Right atrium auricular region (tissue), 2 donors: ENCODE data around the gene RGS11. TPM values are rescaled to one million over a fixed set of nuclear protein-coding genes. Genes with fewer than 3 reads are reported as not detected.

Source experiments
- DNase-seq: peaks from one replicate; pipeline ENCODE4 v3.0.0-alpha.2; 2019; ENCODE audit warnings: low spot score
- H3K27ac ChIP-seq, 2 donors: fragments of 200-600 bp; sonication (generic); 1 replicate in 1 of 2; 2 replicates in 1 of 2; pipeline ENCODE4 v1.5.1; 2016 to 2019
- H3K27me3 ChIP-seq, 2 donors: fragments of 200-600 bp; sonication (generic); one replicate each; pipeline versions ENCODE4 v1.5.1 to v1.6.0; 2017 to 2019
- H3K36me3 ChIP-seq: fragments of 200-600 bp; sonication (generic); one replicate; pipeline ENCODE4 v1.5.1; 2016
- H3K4me1 ChIP-seq, 2 donors: fragments of 200-600 bp; sonication (generic); one replicate each; pipeline versions ENCODE4 v1.5.1 to v1.6.0; 2017 to 2019
- H3K4me3 ChIP-seq, 2 donors: fragments of 200-600 bp; sonication (generic); 1 replicate in 1 of 2; 2 replicates in 1 of 2; pipeline ENCODE4 v1.5.1; 2017 to 2019; ENCODE audit warnings: mild to moderate bottlenecking in 1 of 2, moderate library complexity in 1 of 2
- H3K9me3 ChIP-seq, 2 donors: fragments of 200-600 bp; sonication (generic); one replicate each; pipeline ENCODE4 v1.5.1; 2019
- CTCF ChIP-seq, 2 donors: fragments of 200-600 bp; sonication (generic); IDR thresholded peaks; one replicate each; pipeline ENCODE4 v1.5.1; 2019; ENCODE audit warnings: antibody characterized with exemption in 2 of 2
- total RNA-seq, 2 donors: library from RNA; depleted of rRNA; stranded (reverse); fragments of >200 nt; gene quantifications; one replicate each; pipeline ENCODE4 v1.1.0, GENCODE V29; 2016

Gene RGS11
- total RNA-seq, 2 donors from 2014 or later = 8.3 to 9.0 TPM

DNA sequence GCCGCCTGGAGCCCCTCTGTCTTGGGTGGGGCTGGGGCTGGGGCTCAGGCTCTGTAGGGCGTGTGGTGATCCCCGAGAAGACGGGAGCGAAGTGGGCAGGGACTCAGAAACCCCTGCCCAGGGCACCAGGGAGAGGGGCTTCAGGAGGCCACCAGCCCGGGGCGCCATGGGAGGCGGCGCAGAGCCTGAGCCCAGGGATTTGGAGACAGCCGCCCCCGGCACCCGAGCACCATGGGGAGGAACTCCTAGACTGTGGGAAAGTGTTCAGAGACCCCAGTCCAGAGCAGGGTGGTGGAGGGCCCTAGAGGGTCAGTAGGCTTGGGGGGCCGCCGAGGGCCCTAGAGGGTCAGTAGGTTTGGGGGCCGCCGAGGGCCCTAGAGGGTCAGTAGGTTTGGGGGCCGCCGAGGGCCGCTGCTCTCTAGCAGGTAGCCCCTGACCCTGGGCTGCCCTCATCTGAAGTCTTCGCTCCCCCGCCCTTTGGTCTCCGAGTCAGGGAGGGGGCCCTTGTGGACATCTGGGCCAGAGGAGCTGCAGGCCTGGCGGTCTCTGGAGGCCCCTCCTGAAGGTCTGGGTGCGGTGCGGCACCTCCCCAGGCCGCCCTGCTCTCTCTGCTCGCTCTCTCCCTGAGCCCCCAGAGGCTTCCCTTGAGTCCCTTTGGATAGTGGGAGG, 5.4 kb upstream of the RGS11 start:
- no peak for DNase-seq
- Histone ChIP-seq H3K27me3 (no peaks in the 10 kb centered on the region), H3K4me1 (peaks cover 0 to 21% of the 10 kb centered on the region in 2 donors), H3K27ac (no peak overlapping the region), H3K36me3 (no peaks in the 10 kb centered on the region), H3K4me3 (peak overlapping the region; percentile 33 to 49), H3K9me3 (no peaks in the 10 kb centered on the region)
- no peak for TF ChIP-seq CTCF (IDR thresholded peaks at IDR 0.05)

GRCh38 chr16:280552-280951, 4.8 kb upstream of the RGS11 start, which contains the start of gene ARHGDIG:
Gene ARHGDIG (plus strand): TSS chr16:280591. CDS start chr16:280681, 90 bp downstream.
- DNase-seq = no peak

DNA sequence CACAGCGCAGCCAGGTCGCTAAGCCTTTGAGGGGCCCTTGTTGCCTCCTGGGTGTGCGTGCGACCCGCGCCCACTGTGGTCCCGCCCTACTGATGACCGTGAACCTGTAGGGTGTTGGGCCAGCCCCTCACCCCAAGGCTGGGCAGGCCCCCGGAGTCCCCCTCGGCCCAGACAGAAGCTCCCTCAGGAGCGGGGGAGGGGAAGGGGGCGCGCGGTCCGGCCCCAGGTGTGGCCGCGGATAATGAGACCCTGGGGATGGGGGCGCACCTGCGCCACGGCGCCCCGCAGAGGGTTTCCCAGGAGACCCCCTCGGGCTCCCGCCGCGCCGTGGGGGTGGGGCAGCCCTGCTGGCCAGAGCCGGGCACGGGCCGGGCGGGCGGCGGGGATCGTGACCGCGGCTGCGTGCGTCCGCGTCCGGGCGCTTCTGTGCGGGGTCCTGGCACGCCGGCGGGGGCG, 4.3 kb upstream of the RGS11 start:
- Histone ChIP-seq H3K4me1 (peaks cover 0 to 27% of the 10 kb centered on the region in 2 donors), H3K27me3 (no peaks in the 10 kb centered on the region), H3K4me3 (peak overlapping the region; percentile 33 to 44), H3K27ac (no peak overlapping the region), H3K36me3 (no peaks in the 10 kb centered on the region), H3K9me3 (no peaks in the 10 kb centered on the region)
- no peak for DNase-seq
- TF ChIP-seq CTCF (IDR thresholded peaks at IDR 0.05) = no peak

More at GRCh38 chr16:280552-280951, 4.8 kb upstream of the RGS11 start, which contains the start of gene ARHGDIG:
- Histone ChIP-seq H3K36me3 (no peaks in the 10 kb centered on the region), H3K27me3 (no peaks in the 10 kb centered on the region), H3K4me1 (peaks cover 0 to 24% of the 10 kb centered on the region in 2 donors), H3K9me3 (no peaks in the 10 kb centered on the region), H3K4me3 (peak within 1 kb of the TSS; percentile 33 to 49), H3K27ac (no peak within 1 kb of the TSS)
- no peak for TF ChIP-seq CTCF (IDR thresholded peaks at IDR 0.05)

DNA sequence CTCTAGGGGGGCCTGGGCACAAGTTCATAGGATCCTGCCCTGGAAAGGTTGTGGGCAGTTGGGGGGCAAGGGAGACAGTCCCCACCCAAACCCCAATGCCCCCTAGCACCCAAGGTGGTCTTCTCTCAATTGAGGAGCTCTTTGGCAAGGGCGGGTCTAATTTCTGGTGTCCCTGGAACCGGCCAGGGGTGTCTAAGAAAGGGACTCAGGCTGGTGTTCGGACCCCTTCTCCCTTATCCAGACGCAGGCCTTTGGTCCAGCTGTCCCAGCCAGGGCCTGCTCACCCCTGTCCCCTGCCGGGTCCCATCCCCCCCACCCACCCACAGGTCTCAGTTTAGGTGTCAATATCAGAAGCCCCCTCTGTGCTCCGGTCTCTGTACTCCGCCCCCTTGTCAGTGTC, 3.8 kb upstream of the RGS11 start:
- no peak for DNase-seq
- H3K4me1 ChIP-seq = peaks cover 0 to 32% of the 10 kb centered on the region in 2 donors
- no peak for TF ChIP-seq CTCF (IDR thresholded peaks at IDR 0.05)
- no peak overlapping the region for H3K4me3 ChIP-seq
- H3K9me3 ChIP-seq = no peaks in the 10 kb centered on the region
- no peak overlapping the region for H3K27ac ChIP-seq
- H3K36me3 ChIP-seq = no peaks in the 10 kb centered on the region
- no peaks in the 10 kb centered on the region for H3K27me3 ChIP-seq

DNA sequence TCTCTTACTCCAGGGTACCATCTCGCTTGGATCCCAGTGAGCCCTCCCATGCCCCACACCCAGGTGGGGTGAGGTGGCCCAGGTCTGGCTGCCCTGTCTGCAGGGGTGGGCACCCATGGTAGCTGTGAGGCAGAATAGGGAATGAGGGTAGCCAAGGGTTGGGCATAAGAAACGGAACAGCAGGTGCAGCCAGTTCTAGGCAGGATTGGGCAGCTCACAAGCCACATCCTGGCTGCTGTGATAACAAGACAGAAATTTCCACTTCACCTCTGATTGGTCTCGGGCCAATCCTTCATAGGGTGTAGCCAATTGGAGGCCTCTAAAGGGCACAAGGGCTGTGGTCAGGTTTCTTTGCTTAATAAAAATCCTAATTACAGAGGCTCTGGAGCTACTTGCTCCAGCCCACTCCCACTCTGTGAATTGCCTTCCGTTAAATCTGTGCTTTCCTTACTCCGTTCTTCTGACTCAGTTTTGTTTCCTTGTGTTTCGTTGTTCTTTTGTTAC, 3.2 kb upstream of the RGS11 start:
- TF ChIP-seq CTCF (IDR thresholded peaks at IDR 0.05) = no peak
- no peak for DNase-seq
- H3K9me3 ChIP-seq = no peaks in the 10 kb centered on the region
- no peaks in the 10 kb centered on the region for H3K27me3 ChIP-seq
- no peaks in the 10 kb centered on the region for H3K36me3 ChIP-seq
- no peak overlapping the region for H3K27ac ChIP-seq
- H3K4me3 ChIP-seq = no peak overlapping the region
- H3K4me1 ChIP-seq = peaks cover 0 to 34% of the 10 kb centered on the region in 2 donors
